GM18505 (cell line): ENCODE data around the gene WASHC4.

Source experiments
- ATAC-seq: cut with Tn5 transposase; IDR thresholded peaks from one replicate; pipeline ENCODE4 v1.9.1; 2021; ENCODE audit not compliant: unreplicated experiment
- POLR2A ChIP-seq: IDR thresholded peaks from 4 replicates; pipeline ENCODE4 v1.6.1; 2011; ENCODE audit warnings: borderline replicate concordance; ENCODE audit not compliant: insufficient read depth, insufficient read length; ENCODE audit errors: extremely low read depth

Gene WASHC4

DNA sequence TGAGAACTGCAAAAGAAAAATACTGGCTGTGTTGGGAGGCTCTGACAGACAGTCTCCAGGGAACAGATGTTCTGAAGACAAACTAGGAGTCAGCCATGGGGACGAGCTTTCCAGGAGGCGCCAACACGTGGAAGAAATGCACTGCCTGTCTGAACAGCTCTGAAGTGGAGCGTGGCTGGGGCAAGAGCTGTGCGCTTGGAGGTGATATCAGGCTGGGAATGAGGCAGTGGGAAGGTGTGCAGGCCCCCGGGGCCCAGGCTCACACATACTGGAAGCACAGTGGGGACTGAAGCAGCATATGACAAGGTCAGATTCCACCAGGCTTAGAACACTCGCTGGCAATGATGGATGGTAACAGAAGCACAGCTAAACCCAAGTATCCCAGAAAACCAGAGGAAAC is 110.9 kb downstream of the WASHC4 start:
- ATAC-seq = no peak

More for the DNA sequence above, 110.9 kb downstream of the WASHC4 start:
- no peak for TF ChIP-seq POLR2A
